Spleen (tissue), 7 donors: ENCODE data around the gene RTN4R.
"Not testable (repeated sequence)": the region's sequence is repeated elsewhere in the genome, so short reads cannot be mapped to it uniquely, and the experiment has no call there.

Experiments used
- POLR2A ChIP-seq, 3 donors: fragments of 450-650 bp; IDR thresholded peaks; one replicate each; pipeline ENCODE4 v1.5.1; 2017; ENCODE audit warnings: antibody characterized with exemption in 3 of 3, mild to moderate bottlenecking in 1 of 3
- TF ChIP-seq, protein P1 (sequence below), 11 experiments: fragments of 200-600 bp in 7 of 11; fragments of 450-650 bp in 4 of 11; sonication (generic) in 4 of 11; IDR thresholded peaks in 8 of 11; conservative IDR thresholded peaks in 3 of 11; 1 replicate in 7 of 11; 2 replicates in 4 of 11; pipeline versions ENCODE4 v1.4.0 to v1.8.0; 2016 to 2021; ENCODE audit warnings: antibody characterized with exemption in 11 of 11, inconsistent platforms in 4 of 11, mild to moderate bottlenecking in 1 of 11
- donor health status: DM: no; HTN: no; CAD: no; lungs with moderate emphysema.
- donor health status: DM: no; HTN: no; CAD: no.
- donor health status: DM: no; HTN: no; CAD: no.

DNA sequence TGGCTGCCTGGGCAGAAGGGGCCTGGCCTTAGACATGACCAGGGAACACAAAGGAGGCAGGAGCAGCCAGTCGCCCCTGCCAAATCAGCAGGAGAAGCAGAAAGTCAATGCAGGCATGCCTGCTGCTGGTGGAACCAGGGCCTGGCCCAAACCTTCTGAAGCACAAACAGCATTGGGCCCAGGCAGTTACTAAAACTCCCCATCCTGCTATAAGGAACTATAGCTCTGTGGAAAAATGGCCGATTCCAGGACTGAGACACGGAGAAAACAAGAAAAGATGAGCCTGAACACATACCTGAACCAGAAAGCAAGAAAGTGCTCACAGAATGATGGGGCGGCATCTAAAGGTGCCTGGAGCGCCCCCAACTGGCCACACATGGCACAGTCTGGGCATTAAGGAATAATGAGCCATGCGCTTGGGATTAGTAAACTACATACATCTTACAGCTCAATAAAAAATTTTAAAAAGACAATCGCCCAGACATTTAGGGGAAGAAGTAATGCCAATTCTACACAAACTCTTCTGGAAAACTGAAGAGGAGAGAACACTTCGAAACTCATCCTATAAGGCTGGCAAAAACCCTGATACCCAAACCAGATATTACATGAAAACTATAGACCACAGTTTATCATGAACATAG, 49.4 kb upstream of the RTN4R start:
- TF ChIP-seq, protein P1, sequence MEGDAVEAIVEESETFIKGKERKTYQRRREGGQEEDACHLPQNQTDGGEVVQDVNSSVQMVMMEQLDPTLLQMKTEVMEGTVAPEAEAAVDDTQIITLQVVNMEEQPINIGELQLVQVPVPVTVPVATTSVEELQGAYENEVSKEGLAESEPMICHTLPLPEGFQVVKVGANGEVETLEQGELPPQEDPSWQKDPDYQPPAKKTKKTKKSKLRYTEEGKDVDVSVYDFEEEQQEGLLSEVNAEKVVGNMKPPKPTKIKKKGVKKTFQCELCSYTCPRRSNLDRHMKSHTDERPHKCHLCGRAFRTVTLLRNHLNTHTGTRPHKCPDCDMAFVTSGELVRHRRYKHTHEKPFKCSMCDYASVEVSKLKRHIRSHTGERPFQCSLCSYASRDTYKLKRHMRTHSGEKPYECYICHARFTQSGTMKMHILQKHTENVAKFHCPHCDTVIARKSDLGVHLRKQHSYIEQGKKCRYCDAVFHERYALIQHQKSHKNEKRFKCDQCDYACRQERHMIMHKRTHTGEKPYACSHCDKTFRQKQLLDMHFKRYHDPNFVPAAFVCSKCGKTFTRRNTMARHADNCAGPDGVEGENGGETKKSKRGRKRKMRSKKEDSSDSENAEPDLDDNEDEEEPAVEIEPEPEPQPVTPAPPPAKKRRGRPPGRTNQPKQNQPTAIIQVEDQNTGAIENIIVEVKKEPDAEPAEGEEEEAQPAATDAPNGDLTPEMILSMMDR (IDR thresholded peaks at IDR 0.05 in 8 of 11, conservative IDR thresholded peaks at IDR 0.05 in 3 of 11) = peak in 9 of 11 experiments; percentile 19 to 68 (median 53)
- not testable (repeated sequence) for TF ChIP-seq POLR2A (IDR thresholded peaks at IDR 0.05)
